Heart left ventricle (tissue), 16 donors: ENCODE data around the gene TMEM208. TPM values are rescaled to one million over a fixed set of nuclear protein-coding genes. Genes with fewer than 3 reads are reported as not detected.

Experiments used
- ATAC-seq, 4 donors: fragments of 200-7000 bp; cut with Tn5 transposase; one replicate each; pipeline ENCODE4 v1.9.1; 2020 to 2022; ENCODE audit warnings: moderate library complexity in 4 of 4, mild to moderate bottlenecking in 3 of 4, moderate number of reproducible peaks in 1 of 4
- DNase-seq, 5 donors: peaks; one replicate each; pipeline ENCODE4 v3.0.0-alpha.2; 2020
- H3K27ac ChIP-seq, 12 donors: fragments of 200-600 bp; sonication (generic) in 4 of 12; one replicate each; pipeline versions ENCODE4 v1.5.0 to v1.8.0; 2016 to 2022; ENCODE audit warnings: mild to moderate bottlenecking in 2 of 12
- H3K27me3 ChIP-seq, 9 donors: fragments of 200-600 bp; sonication (generic) in 2 of 9; one replicate each; pipeline versions ENCODE4 v1.5.1 to v1.8.0; 2016 to 2022; ENCODE audit warnings: mild to moderate bottlenecking in 3 of 9
- H3K36me3 ChIP-seq, 9 donors: fragments of 200-600 bp; sonication (generic) in 2 of 9; one replicate each; pipeline versions ENCODE4 v1.5.0 to v1.8.0; 2018 to 2022; ENCODE audit warnings: mild to moderate bottlenecking in 2 of 9
- H3K4me1 ChIP-seq, 12 donors: fragments of 200-600 bp; sonication (generic) in 4 of 12; one replicate each; pipeline versions ENCODE4 v1.5.0 to v1.8.0; 2016 to 2022; ENCODE audit warnings: mild to moderate bottlenecking in 3 of 12
- H3K4me3 ChIP-seq, 12 donors: fragments of 200-600 bp; sonication (generic) in 4 of 12; one replicate each; pipeline versions ENCODE4 v1.5.0 to v1.8.0; 2017 to 2022; ENCODE audit warnings: mild to moderate bottlenecking in 9 of 12, moderate library complexity in 4 of 12
- H3K9me3 ChIP-seq, 12 donors: fragments of 200-600 bp; sonication (generic) in 4 of 12; one replicate each; pipeline versions ENCODE4 v1.5.0 to v1.8.0; 2016 to 2022; ENCODE audit warnings: mild to moderate bottlenecking in 1 of 12
- CTCF ChIP-seq, 12 donors: fragments of 200-600 bp; sonication (generic) in 4 of 12; IDR thresholded peaks; one replicate each; pipeline versions ENCODE4 v1.5.0 to v1.8.0; 2018 to 2022; ENCODE audit warnings: antibody characterized with exemption in 12 of 12, mild to moderate bottlenecking in 5 of 12
- POLR2A ChIP-seq, 2 donors: fragments of 450-650 bp; IDR thresholded peaks; one replicate each; pipeline ENCODE4 v1.6.1; 2017; ENCODE audit warnings: antibody characterized with exemption in 2 of 2, mild to moderate bottlenecking in 2 of 2, moderate library complexity in 2 of 2
- WGBS, 4 donors: extraction: QIAGEN DNeasy Blood & Tissue Kit in 2 of 4; methylation state at CpG; one replicate each; pipeline versions ENCODE4 v1.1.5 to v1.1.7; 2013 to 2018; 5-methylcytosine and 5-hydroxymethylcytosine counted together
- intact Hi-C, 10 donors: fragments of 100-400 bp; cut with DNase I; formaldehyde crosslinking; loops; one replicate each; pipeline versions ENCODE4 v1.11.1 to v1.14.2; 2022
- polyA plus RNA-seq, 2 donors: library from polyadenylated mRNA; stranded (reverse); fragments of 200-250 nt; gene quantifications; one replicate each; pipeline ENCODE4 v1.2.3, GENCODE V29; 2013
- total RNA-seq, 9 donors: library from RNA; depleted of rRNA in 2 of 9; stranded (reverse); fragments of >200 nt in 2 of 9; fragmentation: NEBNext Ultra II Directional in 3 of 9; extraction: Animal tissue kit (Norgen Biotek cat#: 25700) in 3 of 9; gene quantifications; one replicate each; pipeline versions ENCODE4 v1.1.0 to v1.2.4, GENCODE V29; 2016 to 2023
- donor health status: ischemic (EF 13 %, LVEDD 7.1; RV severe dilation, severe dysfunction).
- donor health status: healthy with polysubstance abuse.
- donor health status: DM: no; HTN: yes; CAD: no.
- donor health status: DM: no; HTN: no; CAD: no.
- donor health status: ischemic (EF 25% LVEDD 6.9; RV normal size, moderate dysfunction).
- donor health status: ischemic (EF 25% LVEDD 5.7; RV mildly dilated, moderate dysfunction).
- donor health status: healthy.
- donor health status: DM: yes; HTN: yes; CAD: no.
- donor health status: ischemic (EF 35%, LVEDD 5.7; RV mildly dilated, moderate dysfunction).
- donor health status: nonischemic (EF 11% LVEDD 7.7; RV severe dilation, severe dysfunction).
- donor health status: DM: yes; HTN: yes; CAD: no.
- donor health status: PGD.
- donor health status: ischemic (EF 29% LVEDD 5.4; RV normal size, mild dysfunction).
- donor health status: nonischemic (EF 23%, LVEDD 6.1; RV moderate dilation, normal function).

TMEM208 gene
- total and polyA plus RNA-seq, 11 donors, result 6.2 to 79.7 (median 16.9) TPM

- Histone ChIP-seq H3K27ac (no peak overlapping the region), H3K36me3 (peaks cover 0 to 4% (median 0%) of the 10 kb centered on the region in 9 donors), H3K4me3 (no peak overlapping the region), H3K4me1 (peaks cover 0 to 16% (median 6%) of the 10 kb centered on the region in 12 donors), H3K9me3 (no peaks in the 10 kb centered on the region), H3K27me3 (no peaks in the 10 kb centered on the region)
- TF ChIP-seq POLR2A (IDR thresholded peaks at IDR 0.05) (no peak), CTCF (IDR thresholded peaks at IDR 0.05) (no peak)
- WGBS, 4 donors, result 86 to 91% (median 90%) methylated on average over 15 to 25 of the region's 25 CpGs
- DNase-seq (no peak), ATAC-seq (no peak)
- intact Hi-C loops, result no loop called here
Observed at GRCh38 chr16:67210069-67210937, 16.6 kb upstream of the TMEM208 start.

- WGBS, 4 donors, result 64 to 85% (median 68%) methylated on average over 7 of the region's 7 CpGs
Observed at GRCh38 chr16:67211674-67212073, 15.3 kb upstream of the TMEM208 start.

DNA sequence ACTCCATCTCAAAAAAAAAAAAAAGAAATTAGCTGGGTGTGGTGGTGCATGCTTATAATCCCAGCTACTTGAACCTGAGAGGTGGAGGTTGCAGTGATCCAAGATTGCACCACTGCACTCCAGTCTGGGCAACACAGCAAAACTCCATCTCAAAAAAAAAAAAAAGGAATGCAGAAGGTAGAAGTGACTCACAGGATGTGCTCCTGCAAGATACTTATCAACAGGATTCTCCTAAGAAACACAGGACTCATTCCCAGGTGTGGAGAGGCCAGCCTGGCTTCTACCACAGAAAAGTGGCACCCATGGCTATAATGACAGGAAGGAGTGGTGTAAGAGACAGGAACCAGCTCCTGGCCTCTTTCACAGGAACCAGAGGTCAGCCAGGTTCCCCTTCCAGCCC lies 14.2 kb upstream of the TMEM208 start:
- peaks cover 0 to 4% (median 0%) of the 10 kb centered on the region in 9 donors for H3K36me3 ChIP-seq
- intact Hi-C loops, result no loop called here
- H3K27me3 ChIP-seq, result no peaks in the 10 kb centered on the region
- peaks cover 8 to 40% (median 25%) of the 10 kb centered on the region in 12 donors for H3K4me1 ChIP-seq
- H3K4me3 ChIP-seq, result no peak overlapping the region
- no peak for DNase-seq
- TF ChIP-seq CTCF (IDR thresholded peaks at IDR 0.05), result no peak
- TF ChIP-seq POLR2A (IDR thresholded peaks at IDR 0.05), result no peak
- H3K27ac ChIP-seq, result no peak overlapping the region
- ATAC-seq, result no peak
- H3K9me3 ChIP-seq, result no peaks in the 10 kb centered on the region

More at GRCh38 chr16:67211674-67212073, 15.3 kb upstream of the TMEM208 start:
- Histone ChIP-seq H3K4me3 (no peak overlapping the region), H3K27ac (no peak overlapping the region), H3K36me3 (peaks cover 0 to 4% (median 0%) of the 10 kb centered on the region in 9 donors), H3K4me1 (peaks cover 3 to 29% (median 14%) of the 10 kb centered on the region in 12 donors), H3K9me3 (no peaks in the 10 kb centered on the region), H3K27me3 (no peaks in the 10 kb centered on the region)
- no peak for DNase-seq
- intact Hi-C loops, result no loop called here
- no peak for TF ChIP-seq POLR2A (IDR thresholded peaks at IDR 0.05)
- no peak for TF ChIP-seq CTCF (IDR thresholded peaks at IDR 0.05)
- ATAC-seq, result no peak

DNA sequence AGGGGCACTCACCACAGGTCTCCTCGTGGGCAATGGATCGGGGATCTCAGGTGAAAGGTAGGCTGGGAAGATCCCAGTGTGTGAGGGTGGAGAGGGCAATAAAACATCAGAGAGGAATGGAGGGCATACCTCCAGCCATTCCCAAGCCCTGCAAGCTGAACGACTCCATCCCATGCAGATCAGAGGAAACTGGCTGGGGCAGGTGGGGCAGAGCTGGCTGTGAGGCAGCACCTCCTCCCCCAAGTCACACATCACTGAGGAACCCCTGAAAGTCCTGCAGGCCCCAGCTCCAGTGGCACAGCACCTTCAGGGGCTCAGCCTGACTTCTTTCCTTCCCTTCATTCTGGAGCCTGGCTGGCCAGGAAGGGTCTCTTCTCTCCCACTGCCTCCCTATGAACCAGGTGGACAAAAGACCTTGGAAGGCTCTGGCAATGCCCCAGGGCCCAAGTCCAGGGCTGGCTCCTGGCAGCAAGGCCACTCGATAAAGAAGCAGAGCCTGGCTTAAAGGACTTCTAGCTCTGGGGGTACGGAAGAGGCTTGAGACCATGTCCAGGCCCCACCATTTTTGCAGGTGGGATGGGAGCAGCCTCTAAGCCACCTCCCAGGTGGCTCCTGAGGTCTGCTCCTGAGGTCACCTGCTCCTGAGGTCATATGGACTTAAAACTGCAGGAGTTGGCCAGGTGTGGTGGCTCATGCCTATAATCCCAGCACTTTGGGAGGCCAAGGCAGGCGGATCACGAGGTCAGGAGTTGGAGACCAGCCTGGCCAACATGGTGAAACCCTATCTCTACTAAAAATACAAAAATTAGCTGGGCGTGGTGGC lies 13.5 kb upstream of the TMEM208 start:
- peaks cover 0 to 4% (median 0%) of the 10 kb centered on the region in 9 donors for H3K36me3 ChIP-seq
- H3K4me3 ChIP-seq, result no peak overlapping the region
- ATAC-seq, result no peak
- no peak overlapping the region for H3K27ac ChIP-seq
- H3K9me3 ChIP-seq, result no peaks in the 10 kb centered on the region
- no peak for DNase-seq
- no peaks in the 10 kb centered on the region for H3K27me3 ChIP-seq
- TF ChIP-seq CTCF (IDR thresholded peaks at IDR 0.05), result no peak
- no peak for TF ChIP-seq POLR2A (IDR thresholded peaks at IDR 0.05)
- WGBS, 4 donors, result 74 to 80% (median 75%) methylated on average over 6 to 8 of the region's 8 CpGs
- intact Hi-C loops, result no loop called here
- peaks cover 8 to 47% (median 30%) of the 10 kb centered on the region in 12 donors for H3K4me1 ChIP-seq
